Activated T-cell treated with anti-CD3 and anti-CD28 coated beads, Interleukin-2, amount 50 U/mL, for 48 hours (primary cell): ENCODE measurements around the gene C2orf49.

ENCODE experiments used
- DNase-seq, 2 experiments: peaks; one replicate each; pipeline ENCODE4 v3.0.0-alpha.2; 2020

The C2orf49 gene

GRCh38 chr2:105362862-105363591, 25.7 kb downstream of the C2orf49 start:
- DNase-seq = no peak

DNA sequence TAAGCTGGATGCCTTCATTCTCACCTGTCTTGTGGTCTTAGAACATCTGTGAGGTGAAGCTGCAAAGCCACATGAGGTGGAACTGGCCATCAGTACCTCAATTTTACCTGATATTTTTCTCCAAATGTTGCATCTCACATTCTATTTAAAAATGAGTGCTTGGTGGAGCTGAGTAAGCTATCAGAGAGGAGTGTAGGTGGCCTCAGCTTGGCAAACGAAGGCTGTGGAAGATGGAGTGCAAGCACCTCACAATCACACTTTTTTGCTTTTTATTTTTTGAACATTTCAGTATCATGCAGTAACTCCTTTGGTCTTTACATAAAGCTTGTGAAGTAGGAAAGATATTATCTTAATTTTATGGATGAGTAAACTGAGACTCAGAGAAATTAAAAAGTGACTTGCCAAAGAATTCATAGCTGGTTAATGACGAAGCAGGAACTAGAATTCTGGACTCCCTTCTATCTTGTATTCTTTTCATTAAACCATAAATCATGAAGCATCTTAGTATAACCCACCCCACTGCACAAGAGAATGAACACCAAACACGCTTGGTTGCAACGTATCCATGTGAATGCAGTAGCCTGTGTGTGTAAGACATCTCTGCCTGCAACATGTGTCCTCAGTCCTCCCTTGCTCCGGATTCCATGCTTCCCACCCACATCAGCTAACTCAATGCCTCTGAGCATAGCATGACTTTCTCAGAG, 27.2 kb downstream of the C2orf49 start:
- DNase-seq = no peak

DNA sequence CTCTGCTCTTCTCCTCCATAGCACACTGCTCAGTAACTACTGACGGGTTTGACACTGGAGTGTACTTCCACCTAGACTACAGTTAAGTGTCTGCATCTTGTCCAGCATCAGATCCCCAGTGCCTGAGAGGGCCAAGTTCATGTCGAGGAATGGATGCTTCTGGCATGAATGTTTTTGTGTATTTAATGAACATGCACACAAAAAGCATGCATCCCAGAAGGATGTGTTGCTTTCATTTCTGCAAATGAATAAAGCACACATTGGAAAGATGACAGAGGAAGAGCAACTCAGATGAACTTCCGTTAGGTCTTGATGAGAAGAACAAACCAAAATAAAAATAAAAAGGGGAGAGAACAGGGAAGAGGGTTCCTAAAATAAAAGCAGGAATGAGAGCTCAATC, 27.9 kb downstream of the C2orf49 start:
- no peak for DNase-seq

DNA sequence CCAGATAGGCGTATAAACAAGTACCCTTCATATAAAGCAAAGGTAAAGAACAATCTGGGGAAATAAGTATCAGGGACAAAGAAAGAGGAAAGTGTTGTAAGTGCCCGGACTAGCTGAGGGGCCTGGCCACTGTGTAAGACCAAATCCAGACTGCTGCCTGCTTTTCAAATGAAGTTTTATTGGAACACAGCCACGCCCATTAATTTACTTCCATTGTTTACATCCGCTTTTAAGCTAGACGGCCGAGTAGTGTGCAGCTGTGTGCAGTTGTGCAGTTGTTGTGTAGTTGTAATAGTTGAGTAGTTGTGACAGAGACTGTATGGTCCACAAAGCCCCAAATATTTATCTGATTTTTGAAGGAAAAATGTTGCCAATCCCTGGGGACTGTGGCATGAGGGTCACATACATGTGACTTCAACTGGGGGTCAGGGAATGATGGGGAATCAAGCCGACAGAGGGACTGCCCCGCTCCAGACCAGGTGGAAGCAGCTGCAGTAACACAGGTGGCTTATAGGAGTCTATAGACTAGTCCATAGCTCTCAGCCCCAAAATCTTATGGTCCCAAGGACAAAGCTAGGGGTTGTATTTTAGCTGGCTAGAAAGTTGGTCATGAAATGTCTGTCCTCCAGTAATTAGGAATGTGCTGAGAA, 31.5 kb downstream of the C2orf49 start:
- no peak for DNase-seq

- DNase-seq = peak; percentile 89 to 93
Observed at GRCh38 chr2:105369777-105370690, 32.7 kb downstream of the C2orf49 start.

DNA sequence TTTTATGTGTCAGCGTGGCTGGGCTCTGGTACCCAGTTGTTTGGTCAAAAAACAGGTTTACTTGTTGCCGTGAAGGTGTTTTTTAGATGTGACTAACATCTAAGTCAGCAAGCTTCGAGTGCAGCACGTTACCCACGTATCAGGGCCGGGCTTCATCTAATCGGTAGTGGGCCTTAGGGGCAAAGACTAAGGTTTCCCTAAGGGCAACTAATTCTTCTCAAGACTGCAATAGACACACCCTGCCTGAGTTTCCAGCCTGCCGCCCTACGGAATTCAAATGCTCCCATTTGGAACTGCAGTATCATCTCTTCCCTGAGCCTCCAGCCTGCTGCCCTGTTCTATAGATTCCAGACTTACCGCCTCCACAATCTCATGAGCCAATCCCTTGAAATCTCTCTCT, 33.8 kb downstream of the C2orf49 start:
- DNase-seq = no peak

GRCh38 chr2:105371810-105372209, 34.5 kb downstream of the C2orf49 start:
- no peak for DNase-seq

GRCh38 chr2:105373344-105373781, 36.0 kb downstream of the C2orf49 start:
- DNase-seq = no peak

GRCh38 chr2:105373895-105374401, 36.6 kb downstream of the C2orf49 start:
- DNase-seq = no peak

DNA sequence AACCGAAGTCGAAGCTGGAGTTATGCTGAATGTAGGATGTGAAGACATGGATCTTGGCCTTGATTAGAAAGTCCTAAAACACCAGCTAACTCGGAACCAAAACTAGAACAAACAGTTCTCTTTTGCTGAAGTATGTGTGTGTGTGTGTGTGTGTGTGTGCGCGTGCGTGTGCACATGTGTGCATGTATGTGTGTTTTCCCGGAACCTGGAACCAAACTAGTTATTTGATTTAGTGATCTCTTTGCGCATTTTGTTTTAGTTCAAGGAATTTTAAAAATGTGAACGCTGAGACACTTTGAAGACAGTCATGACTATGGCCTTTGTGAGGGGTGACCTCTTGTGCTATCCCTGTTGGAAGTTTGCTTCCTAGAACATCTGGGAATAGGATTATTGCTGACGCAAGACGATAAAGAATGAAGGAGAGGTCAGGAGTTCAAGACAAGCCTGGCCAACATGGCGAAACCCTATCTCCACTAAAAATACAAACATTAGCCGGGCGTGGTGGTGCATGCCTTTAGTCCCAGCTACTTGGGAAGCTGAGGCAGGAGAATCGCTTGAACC, 37.7 kb downstream of the C2orf49 start:
- no peak for DNase-seq

- no peak for DNase-seq
Observed at GRCh38 chr2:105376010-105376409, 38.7 kb downstream of the C2orf49 start.

DNA sequence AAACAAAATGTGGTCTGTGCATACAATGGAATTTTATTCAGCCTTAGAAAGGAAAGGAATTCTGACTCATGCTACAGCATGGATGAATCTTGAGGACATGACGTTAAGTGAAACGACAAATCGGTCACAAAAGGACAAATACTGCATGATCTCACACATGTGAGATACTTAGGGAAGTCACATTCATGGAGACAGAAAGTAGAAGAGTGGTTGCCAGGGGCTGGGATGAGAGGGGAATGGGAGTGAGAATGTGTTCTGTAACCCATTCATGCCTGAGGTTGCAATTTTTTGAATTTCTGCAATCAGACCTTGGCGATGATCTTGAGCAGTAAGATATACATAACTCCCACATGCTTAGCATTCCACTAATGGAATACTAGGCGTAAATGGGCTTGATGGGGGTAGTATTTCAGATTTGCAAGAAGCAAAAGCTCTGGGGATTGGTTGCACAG, 39.5 kb downstream of the C2orf49 start:
- DNase-seq = no peak

- no peak for DNase-seq
Observed at GRCh38 chr2:105377871-105378270, 40.5 kb downstream of the C2orf49 start.

GRCh38 chr2:105378276-105378840, 41.0 kb downstream of the C2orf49 start:
- DNase-seq = no peak

- DNase-seq = no peak
Observed at GRCh38 chr2:105378921-105379383, 41.6 kb downstream of the C2orf49 start.

- DNase-seq = no peak
Observed at GRCh38 chr2:105379741-105380186, 42.4 kb downstream of the C2orf49 start.

DNA sequence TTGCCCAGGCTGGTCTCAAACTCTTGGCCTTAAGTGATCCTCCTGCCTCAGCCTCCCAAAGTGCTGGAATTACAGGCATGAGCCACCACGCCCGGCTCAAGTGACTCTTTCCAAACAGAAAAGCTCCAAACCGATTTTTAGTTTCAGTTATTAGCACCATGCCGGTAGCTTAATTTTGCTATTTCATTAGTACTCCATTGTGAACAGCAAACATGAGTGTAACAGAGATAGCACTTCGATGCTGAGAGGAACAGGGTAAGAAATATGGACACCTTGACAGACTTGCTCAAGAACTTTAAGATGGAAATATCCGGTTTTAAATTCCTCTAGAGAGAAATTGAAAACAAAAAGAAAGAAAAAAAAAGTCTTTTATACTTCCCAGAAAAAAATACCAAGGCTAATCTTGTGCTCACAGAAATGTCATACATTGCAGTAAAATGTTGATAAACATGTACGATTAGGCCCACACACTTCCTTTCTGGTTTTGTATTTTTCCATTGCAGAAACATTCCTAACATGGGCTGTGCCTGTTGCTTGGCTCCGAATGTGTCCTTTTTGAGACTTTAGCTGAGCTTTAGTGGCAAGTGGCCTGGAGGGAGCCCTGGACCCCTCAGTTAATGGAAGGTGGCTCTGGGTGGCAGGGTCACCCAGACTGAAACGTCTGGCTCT, 43.2 kb downstream of the C2orf49 start:
- DNase-seq = no peak

- no peak for DNase-seq
Observed at GRCh38 chr2:105381101-105381668, 43.8 kb downstream of the C2orf49 start.

GRCh38 chr2:105382177-105382576, 44.8 kb downstream of the C2orf49 start:
- DNase-seq = no peak

GRCh38 chr2:105383432-105384166, 46.3 kb downstream of the C2orf49 start:
- DNase-seq = no peak
